ENCODE measurements around the gene SUFU. TPM values are rescaled to one million over a fixed set of nuclear protein-coding genes. Genes with fewer than 3 reads are reported as not detected.

SUFU gene
- total and polyA plus RNA-seq, 2 experiments from 2014 or later: 10.9 to 18.2 TPM

DNA sequence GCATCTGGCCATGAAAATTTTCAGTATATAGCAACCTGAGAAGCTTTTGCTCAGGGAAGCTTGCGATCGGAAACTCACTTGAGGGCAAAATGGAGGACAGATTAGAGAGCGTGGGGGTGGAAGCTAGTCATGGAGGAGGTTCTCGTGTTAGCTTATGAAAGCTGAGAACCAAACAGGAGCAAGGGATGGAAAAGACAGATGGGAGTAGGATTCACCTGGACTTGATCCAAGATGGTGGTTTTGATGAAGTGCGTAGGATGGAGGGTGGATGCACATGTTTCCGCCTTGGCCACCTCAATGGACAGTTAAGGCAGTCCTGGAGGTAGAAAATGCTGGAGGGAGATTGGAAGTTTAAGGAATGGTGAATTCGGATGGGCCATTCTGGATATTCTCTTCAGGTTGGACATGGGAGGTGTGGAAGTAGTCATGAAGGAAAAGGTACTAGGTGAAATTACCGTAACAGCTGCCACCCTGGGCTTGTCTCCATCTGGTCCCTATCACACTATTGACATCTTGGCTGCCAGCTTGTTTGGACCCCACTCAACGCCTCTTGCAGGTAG is 46.1 kb upstream of the SUFU start:
- TF ChIP-seq EZH2phosphoT487 (IDR thresholded peaks at IDR 0.05; ENCODE audit: low read depth, severe bottlenecking, unreplicated experiment) (no peak), EZH2 (IDR thresholded peaks at IDR 0.05; ENCODE audit: borderline replicate concordance) (no peak)
- TF ChIP-seq, protein P1, sequence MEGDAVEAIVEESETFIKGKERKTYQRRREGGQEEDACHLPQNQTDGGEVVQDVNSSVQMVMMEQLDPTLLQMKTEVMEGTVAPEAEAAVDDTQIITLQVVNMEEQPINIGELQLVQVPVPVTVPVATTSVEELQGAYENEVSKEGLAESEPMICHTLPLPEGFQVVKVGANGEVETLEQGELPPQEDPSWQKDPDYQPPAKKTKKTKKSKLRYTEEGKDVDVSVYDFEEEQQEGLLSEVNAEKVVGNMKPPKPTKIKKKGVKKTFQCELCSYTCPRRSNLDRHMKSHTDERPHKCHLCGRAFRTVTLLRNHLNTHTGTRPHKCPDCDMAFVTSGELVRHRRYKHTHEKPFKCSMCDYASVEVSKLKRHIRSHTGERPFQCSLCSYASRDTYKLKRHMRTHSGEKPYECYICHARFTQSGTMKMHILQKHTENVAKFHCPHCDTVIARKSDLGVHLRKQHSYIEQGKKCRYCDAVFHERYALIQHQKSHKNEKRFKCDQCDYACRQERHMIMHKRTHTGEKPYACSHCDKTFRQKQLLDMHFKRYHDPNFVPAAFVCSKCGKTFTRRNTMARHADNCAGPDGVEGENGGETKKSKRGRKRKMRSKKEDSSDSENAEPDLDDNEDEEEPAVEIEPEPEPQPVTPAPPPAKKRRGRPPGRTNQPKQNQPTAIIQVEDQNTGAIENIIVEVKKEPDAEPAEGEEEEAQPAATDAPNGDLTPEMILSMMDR (IDR thresholded peaks at IDR 0.05; ENCODE audit: poor library complexity): no peak
- H3K4me2 ChIP-seq: no peak overlapping the region
- no peak for DNase-seq (ENCODE audit: low spot score)
- no peaks in the 10 kb centered on the region for H3K36me3 ChIP-seq (replicated peaks; ENCODE audit: insufficient read depth, low read depth)
- no peaks in the 10 kb centered on the region for H3K27me3 ChIP-seq
- no peaks in the 10 kb centered on the region for H3K9me3 ChIP-seq (ENCODE audit: low read depth)
- H2AFZ ChIP-seq: no peak overlapping the region
- no peaks in the 10 kb centered on the region for H3K9me2 ChIP-seq (replicated peaks; ENCODE audit: insufficient read depth)
- WGBS (ENCODE audit: low lambda C conversion rate, missing lambda C conversion rate): 94% methylated on average over 9 of the region's 9 CpGs
- peaks cover 40% of the 10 kb centered on the region for H3K4me1 ChIP-seq (ENCODE audit: insufficient read depth)
- H3K79me2 ChIP-seq: peaks cover 4% of the 10 kb centered on the region
- H4K20me1 ChIP-seq (ENCODE audit: insufficient read depth, poor library complexity, severe bottlenecking): no peaks in the 10 kb centered on the region
- H3K4me3 ChIP-seq: no peak overlapping the region
- H3K27ac ChIP-seq: peak overlapping the region; percentile 96

GRCh38 chr10:102458656-102459055 is 45.1 kb upstream of the SUFU start:
- Histone ChIP-seq H3K27me3 (no peaks in the 10 kb centered on the region), H3K4me1 (ENCODE audit: insufficient read depth) (peaks cover 39% of the 10 kb centered on the region), H3K9me3 (ENCODE audit: low read depth) (no peaks in the 10 kb centered on the region), H3K36me3 (replicated peaks; ENCODE audit: insufficient read depth, low read depth) (no peaks in the 10 kb centered on the region), H3K4me2 (no peak overlapping the region), H2AFZ (no peak overlapping the region), H3K27ac (peak overlapping the region; percentile 86), H3K9me2 (replicated peaks; ENCODE audit: insufficient read depth) (no peaks in the 10 kb centered on the region), H3K4me3 (no peak overlapping the region), H4K20me1 (ENCODE audit: insufficient read depth, poor library complexity, severe bottlenecking) (no peaks in the 10 kb centered on the region), H3K79me2 (peaks cover 4% of the 10 kb centered on the region)
- 71% methylated on average over 4 of the region's 4 CpGs for WGBS (ENCODE audit: low lambda C conversion rate, missing lambda C conversion rate)
- TF ChIP-seq EZH2phosphoT487 (IDR thresholded peaks at IDR 0.05; ENCODE audit: low read depth, severe bottlenecking, unreplicated experiment) (no peak), EZH2 (IDR thresholded peaks at IDR 0.05; ENCODE audit: borderline replicate concordance) (no peak)
- TF ChIP-seq, protein P1 (IDR thresholded peaks at IDR 0.05; ENCODE audit: poor library complexity): no peak
- DNase-seq (ENCODE audit: low spot score): no peak

DNA sequence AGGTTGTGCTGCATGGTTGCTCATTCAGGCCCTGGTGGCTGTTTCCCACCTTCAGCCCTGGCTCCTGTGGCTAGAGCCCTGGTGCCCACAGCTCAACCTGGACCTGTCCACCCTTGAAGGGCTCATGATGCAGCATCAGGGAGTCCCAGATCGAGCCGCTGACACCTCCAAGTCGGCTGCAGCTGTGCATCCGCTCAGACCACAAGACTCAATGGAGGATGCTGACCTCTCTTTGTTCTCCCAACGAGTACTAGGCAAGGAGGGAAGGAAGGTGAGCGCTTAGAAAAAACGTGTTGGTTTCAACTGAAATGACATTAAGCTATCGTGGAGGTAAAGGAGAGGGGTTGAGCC is 43.0 kb upstream of the SUFU start:
- peak overlapping the region; percentile 86 for H2AFZ ChIP-seq
- no peak overlapping the region for H3K4me3 ChIP-seq
- H3K27ac ChIP-seq: peak overlapping the region; percentile 20
- H3K79me2 ChIP-seq: peaks cover 7% of the 10 kb centered on the region
- H3K27me3 ChIP-seq: no peaks in the 10 kb centered on the region
- H3K9me3 ChIP-seq (ENCODE audit: low read depth): no peaks in the 10 kb centered on the region
- no peaks in the 10 kb centered on the region for H3K36me3 ChIP-seq (replicated peaks; ENCODE audit: insufficient read depth, low read depth)
- H4K20me1 ChIP-seq (ENCODE audit: insufficient read depth, poor library complexity, severe bottlenecking): no peaks in the 10 kb centered on the region
- peak overlapping the region; percentile 96 for H3K4me2 ChIP-seq
- TF ChIP-seq, protein P1 (IDR thresholded peaks at IDR 0.05; ENCODE audit: poor library complexity): no peak
- TF ChIP-seq EZH2 (IDR thresholded peaks at IDR 0.05; ENCODE audit: borderline replicate concordance) (no peak), EZH2phosphoT487 (IDR thresholded peaks at IDR 0.05; ENCODE audit: low read depth, severe bottlenecking, unreplicated experiment) (no peak)
- no peaks in the 10 kb centered on the region for H3K9me2 ChIP-seq (replicated peaks; ENCODE audit: insufficient read depth)
- WGBS (ENCODE audit: low lambda C conversion rate, missing lambda C conversion rate): 60% methylated on average over 8 of the region's 8 CpGs
- H3K4me1 ChIP-seq (ENCODE audit: insufficient read depth): peaks cover 26% of the 10 kb centered on the region
- DNase-seq (ENCODE audit: low spot score): no peak
